Fibroblast of peridontal ligament (primary cell): ENCODE measurements around the gene P2RX5.
"Not testable (repeated sequence)": the region's sequence is repeated elsewhere in the genome, so short reads cannot be mapped to it uniquely, and the experiment has no call there.

Experiments used
- DNase-seq: peaks from one replicate; pipeline ENCODE4 v3.0.0-alpha.2; 2010; ENCODE audit errors: extremely low read depth

The P2RX5 gene, protein sequence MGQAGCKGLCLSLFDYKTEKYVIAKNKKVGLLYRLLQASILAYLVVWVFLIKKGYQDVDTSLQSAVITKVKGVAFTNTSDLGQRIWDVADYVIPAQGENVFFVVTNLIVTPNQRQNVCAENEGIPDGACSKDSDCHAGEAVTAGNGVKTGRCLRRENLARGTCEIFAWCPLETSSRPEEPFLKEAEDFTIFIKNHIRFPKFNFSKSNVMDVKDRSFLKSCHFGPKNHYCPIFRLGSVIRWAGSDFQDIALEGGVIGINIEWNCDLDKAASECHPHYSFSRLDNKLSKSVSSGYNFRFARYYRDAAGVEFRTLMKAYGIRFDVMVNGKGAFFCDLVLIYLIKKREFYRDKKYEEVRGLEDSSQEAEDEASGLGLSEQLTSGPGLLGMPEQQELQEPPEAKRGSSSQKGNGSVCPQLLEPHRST

DNA sequence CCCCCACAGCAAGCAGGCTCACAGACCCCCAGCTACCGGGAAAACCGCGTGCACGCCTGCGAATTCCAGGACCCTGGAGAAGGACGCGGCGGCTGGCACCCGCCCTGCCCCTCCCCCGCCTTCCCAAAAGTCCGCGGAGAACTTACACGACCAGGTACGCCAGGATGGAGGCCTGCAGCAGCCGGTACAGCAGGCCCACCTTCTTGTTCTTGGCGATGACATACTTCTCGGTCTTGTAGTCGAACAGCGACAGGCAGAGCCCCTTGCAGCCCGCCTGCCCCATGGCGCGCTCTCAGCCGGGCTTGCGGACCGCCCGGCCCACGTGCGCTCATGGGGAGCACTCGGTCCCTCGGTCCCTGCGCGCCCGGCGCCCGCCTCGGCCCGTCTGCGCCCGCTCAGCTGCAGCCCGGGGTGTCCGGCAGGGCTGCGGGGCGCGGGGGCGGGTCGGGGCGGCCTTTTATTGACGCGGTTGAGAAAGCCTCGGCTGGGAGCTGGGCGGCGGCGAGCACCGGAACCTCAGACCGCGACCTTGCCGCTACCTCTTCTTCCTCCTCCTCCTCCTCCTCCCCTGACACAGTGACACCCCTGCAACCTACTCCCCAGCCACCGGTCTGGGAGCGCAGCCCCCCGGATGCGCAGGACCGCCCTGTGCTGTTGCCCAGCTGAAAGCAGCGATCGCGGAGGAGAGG lies at the start of gene P2RX5:
P2RX5 (minus strand) TSS at position 433 of the 689 bp plus-strand sequence; CDS start at position 283, 150 bp downstream.
- no peak for DNase-seq

DNA sequence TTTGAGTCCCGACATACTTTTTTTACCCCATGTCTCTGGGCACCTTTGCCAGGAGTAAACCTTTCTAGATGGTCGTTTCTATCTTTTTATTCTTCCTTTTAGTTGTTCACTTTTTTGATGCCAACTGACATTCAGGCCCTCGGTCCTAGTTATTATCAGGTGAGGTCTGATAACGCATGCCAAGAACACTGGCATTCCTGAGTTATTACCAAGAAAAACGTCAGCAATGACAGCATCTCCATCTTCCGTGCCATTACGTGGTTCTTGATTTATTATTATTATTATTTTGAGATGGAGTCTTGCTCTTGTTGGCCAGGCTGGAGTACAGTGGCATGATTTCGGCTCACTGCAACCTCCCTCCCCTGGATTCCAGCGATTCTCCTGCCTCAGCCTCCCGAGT lies 49.1 kb upstream of the P2RX5 start:
- no peak for DNase-seq

DNA sequence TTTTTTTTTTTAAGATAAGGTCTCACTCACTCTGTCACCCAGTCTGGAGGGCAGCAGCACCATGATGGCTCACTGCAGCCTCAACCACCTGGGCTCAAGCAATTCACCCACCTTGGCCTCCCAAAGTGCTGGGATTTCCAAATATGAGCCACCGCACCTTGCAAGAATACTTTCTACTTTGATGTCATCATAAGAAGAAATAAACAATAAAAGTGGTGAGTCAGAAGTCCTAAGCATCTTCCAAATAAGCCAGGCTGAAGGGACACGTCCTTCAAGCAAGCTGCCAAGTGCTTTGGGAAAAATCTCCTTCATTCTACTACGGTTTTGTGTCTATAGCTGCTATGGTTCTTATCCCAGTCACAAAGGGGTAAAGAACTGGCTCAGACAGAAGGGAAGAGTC lies 48.1 kb upstream of the P2RX5 start:
- DNase-seq = no peak

DNA sequence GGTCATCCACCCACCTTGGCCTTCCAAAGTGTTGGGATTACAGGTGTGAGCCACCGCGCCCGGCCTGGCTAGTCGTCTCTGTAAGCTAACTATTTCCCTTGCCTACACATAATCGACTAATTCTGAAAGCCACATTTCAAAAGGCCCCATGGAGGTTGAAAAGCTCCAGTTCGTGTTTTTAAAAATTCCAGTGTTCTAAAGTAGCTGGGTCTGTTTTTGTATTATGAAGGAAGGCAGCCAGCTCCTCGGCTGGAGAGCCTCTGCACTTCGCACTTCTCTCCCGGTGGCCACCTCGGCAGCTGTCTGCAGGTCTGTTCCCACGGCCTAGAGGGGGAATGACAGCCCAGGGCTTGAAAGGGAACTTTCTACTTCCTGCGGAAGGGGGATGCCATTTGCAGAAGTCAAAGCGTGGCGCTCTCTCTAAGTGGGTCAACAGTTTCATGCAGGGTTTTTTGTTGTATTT lies 44.7 kb upstream of the P2RX5 start:
- DNase-seq = no peak

DNA sequence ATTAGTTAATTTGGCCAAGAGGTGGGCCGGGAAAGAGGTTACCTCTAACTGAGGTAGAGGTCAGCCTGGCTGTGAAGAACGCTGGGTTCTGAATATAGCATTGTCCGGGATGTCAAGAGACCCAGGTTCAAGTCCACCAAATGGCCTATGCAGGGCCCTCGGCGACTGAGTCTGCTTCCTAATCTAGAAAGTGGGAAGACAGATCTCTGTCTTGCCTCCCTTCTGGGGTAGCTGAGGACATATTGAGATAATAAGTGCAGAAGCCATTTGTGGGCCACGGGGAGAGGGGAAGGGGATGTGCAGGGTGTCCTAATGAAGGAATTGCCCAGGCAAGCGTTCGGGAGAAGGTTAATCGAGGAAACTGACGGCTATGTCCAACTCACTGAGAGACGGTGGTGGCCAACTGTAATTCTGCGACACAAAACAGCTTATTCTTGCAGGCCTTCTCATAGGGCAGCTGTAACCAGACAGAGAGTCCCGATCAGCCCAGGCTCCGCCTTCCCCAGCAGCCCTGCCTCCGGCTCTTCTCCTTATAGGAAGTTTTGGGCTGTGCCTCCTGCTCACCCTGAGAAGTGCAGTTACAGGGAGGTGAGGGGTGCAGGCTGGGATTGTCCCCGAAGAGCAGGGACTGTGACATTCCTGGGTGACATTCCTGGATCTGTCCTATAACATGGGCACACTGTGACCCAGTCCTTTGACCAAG lies 43.6 kb upstream of the P2RX5 start:
- DNase-seq = no peak

DNA sequence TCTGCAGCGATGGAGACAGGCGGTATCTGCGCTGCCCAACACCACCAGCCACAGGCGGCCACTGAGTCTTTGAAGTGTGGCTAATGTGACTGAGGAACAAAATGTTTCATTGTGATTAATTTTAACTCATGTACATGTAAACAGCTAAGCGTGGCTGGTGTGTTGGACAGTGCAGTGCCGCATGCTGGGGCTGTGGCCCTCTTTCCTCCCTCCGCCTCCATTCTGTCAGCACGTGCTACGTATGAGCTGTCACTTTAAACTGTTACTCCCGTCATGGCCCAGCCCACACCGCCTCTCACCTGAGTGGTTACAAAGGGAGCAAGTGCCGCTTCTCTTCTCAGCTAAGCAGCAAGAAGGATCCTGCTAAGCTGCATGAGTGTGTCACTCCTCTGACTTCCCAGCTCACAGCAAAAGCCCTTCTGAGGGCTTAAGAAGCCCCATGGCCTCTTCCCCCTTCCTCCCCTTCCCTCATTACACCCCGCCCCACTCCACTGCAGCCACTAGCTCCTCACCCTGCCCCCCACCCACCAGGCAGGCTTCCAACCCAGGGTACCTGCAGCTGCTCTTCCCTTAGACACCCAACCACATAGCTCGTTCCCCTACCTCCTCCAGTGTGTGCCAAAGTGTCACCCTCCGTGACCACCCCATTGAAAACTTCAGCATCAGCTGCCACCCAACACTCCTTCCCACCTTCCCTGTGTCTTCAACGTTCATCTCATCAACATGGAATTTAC lies 42.8 kb upstream of the P2RX5 start:
- DNase-seq = no peak

DNA sequence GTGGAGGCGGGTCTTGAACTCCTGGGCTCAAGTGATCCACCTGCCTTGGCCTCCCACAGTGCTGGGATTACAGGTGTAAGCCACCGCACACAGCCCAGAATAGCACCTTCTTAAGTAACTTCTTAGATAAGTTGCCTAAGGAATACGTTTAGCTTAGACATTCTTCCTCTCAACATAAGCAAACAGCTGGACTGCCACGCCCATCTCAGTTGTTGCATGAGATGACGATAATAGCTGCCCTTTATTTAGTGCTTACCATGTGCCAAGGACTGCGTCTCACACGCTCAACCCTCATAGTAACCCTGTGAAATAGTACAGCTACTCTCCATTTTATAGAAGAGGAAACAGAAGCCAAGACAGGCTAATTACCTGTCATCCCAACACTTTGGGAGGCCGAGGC lies 39.6 kb upstream of the P2RX5 start:
- DNase-seq = peak; percentile 25

DNA sequence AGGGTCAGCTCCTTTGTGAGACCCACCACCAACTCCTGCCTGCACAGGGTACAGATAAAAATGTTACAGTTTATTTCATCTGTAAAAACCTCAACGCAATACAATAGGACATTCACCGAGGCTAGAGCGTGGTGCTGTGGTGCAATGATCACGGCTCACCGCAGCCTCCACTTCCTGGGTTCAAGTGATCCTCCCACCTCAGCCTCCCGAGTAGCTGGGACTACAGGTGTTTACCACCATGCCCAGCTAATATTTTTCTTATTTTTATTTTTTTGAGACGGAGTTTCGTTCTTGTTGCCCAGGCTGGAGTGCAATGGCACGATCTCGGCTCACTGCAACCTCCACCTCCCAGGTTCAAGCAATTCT lies 38.9 kb upstream of the P2RX5 start:
- not testable (repeated sequence) for DNase-seq

DNA sequence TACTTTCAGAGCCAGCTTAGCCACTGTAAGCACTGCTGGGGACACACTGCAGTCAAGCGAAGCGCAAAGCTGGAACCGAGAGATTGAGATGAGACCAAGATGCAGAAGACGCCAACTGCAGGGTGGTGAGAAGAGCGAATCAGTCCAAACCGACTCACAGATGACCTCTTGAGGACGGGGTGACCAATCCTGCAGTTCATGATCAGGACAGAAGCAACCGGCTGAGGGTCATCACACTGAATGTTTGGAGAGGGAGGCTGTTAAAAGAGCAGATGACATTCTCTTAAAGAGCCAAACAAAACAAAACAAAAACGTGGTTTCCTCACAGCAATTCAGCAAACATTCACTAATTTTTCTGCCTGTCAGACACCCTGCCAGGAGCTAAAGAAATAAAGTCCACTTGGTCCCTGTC lies 36.3 kb upstream of the P2RX5 start:
- no peak for DNase-seq

DNA sequence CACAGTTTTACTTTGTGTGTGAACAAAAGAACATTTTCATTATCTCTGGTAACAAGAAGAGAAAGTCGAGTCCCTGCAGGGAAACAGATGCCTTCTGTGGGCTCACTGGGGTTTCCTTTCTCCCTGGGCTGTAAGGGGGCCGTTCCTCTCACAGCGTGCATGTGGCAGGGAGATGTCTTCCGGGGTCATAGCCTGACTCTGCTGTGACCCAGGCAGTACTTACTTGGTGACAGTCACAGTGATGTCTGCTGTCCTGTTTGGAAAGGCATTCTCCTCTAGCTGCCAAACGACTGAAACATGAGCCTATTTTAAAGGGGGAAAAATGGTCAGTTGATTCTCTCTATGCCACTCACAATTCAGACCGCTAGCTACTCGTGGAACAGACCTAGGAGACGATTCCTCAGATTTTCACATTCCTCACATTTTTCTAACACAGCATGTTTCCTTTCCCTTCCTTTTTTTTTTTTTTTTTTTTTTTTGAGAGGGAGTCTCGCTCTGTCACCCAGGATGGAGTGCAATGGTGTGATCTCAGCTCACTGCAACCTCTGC lies 35.0 kb upstream of the P2RX5 start:
- peak; percentile 32 for DNase-seq

DNA sequence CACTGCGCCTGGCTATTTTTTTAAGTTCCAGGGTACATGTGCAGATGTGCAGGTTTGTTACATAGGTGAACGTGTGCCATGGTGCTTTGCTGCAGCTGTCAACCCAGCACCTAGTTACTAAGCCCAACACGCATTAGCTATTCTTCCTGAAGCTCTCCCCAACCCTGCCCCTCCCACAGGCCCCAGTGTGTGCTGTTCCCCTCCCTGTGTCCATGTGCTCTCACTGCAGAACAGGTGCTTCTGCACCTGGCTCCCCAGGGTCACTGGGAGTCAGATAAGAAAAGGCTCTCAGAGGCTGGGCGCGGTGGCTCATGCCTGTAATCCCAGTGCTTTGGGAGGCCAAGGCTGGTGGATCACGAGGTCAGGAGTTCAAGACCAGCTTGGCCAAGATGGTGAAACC lies 33.9 kb upstream of the P2RX5 start:
- DNase-seq = no peak

DNA sequence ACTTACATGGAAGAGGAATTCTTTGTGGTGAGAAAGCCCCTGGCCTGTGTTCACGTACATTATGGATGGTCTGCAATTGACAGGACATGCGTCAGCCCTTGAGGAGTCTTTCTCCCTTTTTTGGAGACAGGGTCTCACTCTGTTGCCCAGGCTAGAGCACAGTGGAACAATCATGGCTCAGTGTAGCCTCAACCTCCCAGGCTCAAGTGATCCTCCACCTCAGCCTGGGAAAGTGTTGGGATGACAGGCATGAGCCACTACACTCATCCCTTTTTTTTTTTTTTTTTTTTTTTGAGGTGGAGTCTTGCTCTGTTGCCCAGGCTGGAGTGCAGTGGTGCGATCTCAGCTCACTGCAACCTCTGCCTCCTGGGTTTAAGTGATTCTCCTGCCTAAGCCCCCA lies 32.1 kb upstream of the P2RX5 start:
- DNase-seq = not testable (repeated sequence)

DNA sequence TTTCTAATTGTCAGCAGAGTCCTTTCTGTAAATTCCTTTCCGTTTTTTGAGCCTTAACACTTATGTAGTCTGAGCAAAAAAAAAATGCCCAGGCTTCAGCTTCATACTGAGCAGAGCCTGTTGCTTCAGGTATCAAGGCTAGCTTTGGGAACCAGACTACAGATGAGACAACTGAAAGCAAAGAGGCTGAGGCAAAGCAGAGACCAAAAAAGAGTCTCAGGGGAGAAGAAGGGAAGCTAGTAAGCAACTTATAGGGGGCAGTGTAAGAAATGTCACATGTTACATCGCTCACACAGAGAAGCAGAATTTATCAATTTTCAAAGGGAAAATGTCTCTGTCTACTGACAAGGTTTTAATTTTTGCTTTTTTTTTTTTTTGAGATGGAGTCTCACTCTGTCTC lies 31.1 kb upstream of the P2RX5 start:
- no peak for DNase-seq

DNA sequence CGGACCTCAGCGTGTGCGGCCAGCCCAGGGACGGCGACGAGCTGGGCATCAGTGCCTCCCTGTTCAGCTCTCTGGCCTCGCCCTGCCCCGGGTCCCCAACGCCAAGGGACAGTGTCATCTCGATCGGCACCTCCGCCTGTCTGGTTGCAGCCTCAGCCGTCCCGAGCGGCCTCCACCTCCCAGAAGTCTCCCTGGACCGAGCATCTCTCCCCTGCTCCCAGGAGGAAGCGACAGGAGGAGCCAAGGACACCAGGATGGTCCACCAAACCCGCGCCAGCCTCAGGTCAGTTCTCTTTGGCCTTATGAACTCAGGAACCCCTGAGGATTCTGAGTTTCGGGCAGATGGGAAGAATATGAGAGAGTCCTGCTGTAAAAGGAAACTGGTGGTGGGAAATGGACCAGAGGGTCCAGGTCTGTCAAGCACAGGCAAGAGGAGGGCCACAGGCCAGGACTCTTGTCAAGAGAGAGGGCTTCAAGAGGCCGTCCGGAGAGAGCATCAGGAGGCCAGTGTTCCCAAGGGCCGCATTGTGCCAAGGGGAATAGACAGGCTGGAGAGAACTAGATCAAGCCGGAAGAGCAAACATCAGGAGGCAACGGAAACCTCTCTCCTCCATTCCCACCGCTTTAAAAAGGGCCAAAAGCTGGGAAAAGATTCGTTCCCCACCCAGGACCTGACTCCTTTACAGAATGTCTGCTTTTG lies 28.6 kb upstream of the P2RX5 start:
- DNase-seq = no peak

DNA sequence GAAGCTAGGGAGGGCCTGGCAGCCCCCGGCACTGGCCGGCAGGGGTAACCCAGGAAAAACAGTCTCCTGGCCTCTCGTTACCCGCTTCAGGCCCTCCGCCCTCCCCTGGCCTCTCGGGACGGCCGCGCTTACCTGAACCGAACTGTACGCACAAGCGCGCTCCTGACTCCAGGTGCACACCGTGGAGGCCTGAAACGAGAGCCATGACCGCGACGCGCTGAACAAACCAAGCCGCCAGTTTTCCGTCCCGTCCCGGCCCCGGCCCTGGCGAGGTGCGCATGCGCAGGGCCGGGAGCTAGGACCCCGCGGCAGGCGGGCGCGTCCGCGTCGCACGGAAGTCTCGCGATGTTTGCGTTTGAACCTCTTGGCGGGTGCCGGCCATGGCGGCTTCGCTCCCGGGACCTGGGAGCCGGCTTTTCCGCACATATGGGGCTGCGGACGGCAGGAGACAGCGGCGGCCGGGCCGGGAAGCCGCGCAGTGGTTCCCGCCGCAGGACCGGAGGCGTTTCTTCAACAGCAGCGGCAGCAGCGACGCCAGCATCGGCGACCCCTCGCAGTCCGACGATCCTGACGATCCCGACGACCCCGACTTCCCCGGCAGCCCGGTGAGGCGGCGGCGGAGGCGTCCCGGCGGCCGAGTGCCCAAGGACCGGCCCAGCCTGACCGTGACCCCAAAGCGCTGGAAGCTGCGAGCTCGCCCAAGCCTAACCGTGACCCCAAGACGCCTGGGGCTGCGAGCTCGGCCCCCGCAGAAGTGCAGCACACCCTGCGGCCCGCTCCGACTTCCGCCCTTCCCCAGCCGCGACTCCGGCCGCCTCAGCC lies 27.8 kb upstream of the P2RX5 start, which contains the start of gene HASPIN:
HASPIN (plus strand) TSS at position 348 of the 822 bp plus-strand sequence; CDS start at position 381, 33 bp downstream.
- DNase-seq = peak; percentile 84

DNA sequence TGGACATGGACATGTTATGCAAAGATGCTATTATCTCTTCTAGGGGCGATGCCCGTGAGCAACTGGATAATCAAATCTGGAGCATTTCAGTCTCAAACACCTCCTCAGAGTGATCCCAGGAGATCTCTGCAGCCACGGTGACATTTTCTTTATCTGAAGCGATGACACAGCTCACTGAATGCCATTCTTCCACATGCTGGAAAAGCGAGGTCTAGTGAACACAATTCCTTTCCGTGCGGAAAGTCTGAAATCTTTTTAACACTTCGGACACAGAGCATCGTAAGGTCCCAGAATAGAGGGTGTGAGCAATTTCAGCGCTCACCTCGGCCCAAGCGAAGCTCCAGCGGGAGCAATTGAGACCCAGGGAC lies 27.2 kb upstream of the P2RX5 start:
- no peak for DNase-seq

DNA sequence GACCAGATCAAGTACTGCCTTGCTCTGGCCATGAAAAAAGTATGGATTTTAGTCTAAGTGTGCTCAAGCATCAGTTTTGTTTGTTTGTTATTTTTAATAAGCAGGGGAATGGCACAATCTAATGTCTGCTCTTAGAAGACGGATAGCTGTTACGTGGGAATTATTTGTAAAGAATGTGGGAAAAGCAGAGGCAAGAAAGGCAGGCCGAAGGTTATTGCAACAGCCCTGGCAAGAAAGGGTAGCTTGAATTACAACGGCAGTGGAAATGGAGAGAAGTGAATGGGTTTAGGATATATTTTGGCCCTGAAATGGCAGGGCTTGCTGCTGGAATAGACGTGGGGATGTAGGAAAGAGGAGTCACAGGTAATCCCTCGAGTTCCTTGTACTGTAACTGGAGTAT lies 26.8 kb upstream of the P2RX5 start:
- peak; percentile 71 for DNase-seq

DNA sequence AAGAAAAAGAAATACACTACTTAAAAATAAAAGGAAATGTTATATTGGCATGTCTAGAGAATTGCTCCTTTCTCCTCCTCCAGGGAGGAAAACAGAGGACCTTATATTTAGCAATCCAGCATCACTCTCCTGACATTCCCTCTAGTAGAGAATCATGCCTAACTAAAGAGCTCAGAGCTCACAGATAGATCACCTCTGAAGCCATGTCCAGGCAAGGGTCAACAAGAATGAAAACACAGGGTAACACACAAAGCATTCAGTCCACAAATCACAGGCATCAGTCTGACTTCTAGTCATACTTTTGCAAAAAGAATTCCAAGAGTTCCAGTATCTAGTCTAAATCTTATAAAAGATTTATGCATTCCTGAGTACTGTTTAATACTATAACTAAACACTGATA lies 23.3 kb upstream of the P2RX5 start:
- DNase-seq = no peak

DNA sequence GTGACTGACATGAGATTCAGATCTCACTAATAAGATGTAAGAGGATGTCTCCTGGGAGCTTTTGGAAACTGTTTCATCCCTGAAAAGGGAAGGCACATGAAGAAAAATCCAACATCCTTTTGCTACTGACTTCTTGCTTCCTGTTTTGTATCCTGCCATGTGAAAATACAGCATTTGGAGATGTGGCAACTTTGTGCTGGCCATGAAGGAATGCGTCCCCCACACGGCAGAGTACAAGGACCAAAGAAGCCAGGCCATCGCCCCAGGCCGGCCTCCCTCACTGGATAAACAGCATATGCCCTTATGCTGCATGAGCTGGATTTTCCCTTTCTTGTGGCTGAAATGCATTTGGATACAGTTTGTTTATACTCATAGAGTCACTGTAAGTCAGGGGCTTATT lies 22.2 kb upstream of the P2RX5 start:
- no peak for DNase-seq

DNA sequence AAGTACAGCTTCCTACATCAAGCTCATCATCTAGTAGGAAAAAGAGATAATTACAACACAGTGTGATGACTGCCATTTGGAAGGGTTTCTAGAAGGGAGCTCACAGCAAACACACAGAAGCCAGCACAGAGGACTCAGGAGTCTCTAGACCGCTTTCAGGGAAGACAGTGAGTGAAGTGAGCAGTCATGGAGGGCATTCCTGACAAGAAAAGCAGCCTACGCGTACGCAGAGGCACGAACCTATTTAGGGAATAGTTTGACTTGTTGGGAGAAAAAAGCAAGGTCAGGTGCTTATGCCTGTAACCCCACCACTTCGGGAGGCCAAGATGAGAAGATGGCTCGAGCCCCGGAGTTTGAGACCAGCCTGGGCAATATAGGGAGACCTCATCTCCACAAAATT lies 19.3 kb upstream of the P2RX5 start:
- DNase-seq = no peak
